Fibroblast of lung (primary cell): Measurements from ENCODE around the gene AATF. TPM values are rescaled to one million over a fixed set of nuclear protein-coding genes. Genes with fewer than 3 reads are reported as not detected.

Experiments used
- DNase-seq, 2 donors: peaks; one replicate each; pipeline versions ENCODE4 v3.0.0 to v3.0.0-alpha.2; 2010; ENCODE audit warnings: low read depth in 2 of 2
- H2AFZ ChIP-seq: 2 replicates; pipeline ENCODE4 v1.5.1; 2012; ENCODE audit warnings: low read length, control low read depth, inconsistent platforms
- H3K27ac ChIP-seq: 2 replicates; pipeline ENCODE4 v1.5.1; 2011; ENCODE audit warnings: low read length, control low read depth; ENCODE audit not compliant: insufficient read depth
- H3K27me3 ChIP-seq: 2 replicates; pipeline ENCODE4 v1.5.1; 2011; ENCODE audit warnings: mild to moderate bottlenecking, low read length; ENCODE audit not compliant: control insufficient read depth, insufficient read depth
- H3K36me3 ChIP-seq: 2 replicates; pipeline ENCODE4 v1.5.1; 2011; ENCODE audit warnings: low read length; ENCODE audit not compliant: control insufficient read depth, insufficient read depth
- H3K4me1 ChIP-seq: 2 replicates; pipeline ENCODE4 v1.5.1; 2011; ENCODE audit warnings: low read length; ENCODE audit not compliant: control insufficient read depth, insufficient read depth; ENCODE audit errors: extremely low read depth
- H3K4me2 ChIP-seq: 2 replicates; pipeline ENCODE4 v1.5.1; 2011; ENCODE audit warnings: low read length, control low read depth; ENCODE audit not compliant: insufficient read depth; ENCODE audit errors: extremely low read depth
- H3K4me3 ChIP-seq, 4 experiments: fragments of 200-600 bp in 1 of 4; sonication (generic) in 1 of 4; replicated peaks in 1 of 4; 2 replicates each; pipeline ENCODE4 v1.5.1; 2011 to 2016; ENCODE audit warnings: low read length in 4 of 4, low read depth in 3 of 4, mild to moderate bottlenecking in 3 of 4, control low read depth in 2 of 4, inconsistent platforms in 1 of 4, mixed read lengths in 1 of 4; ENCODE audit not compliant: insufficient read depth in 1 of 4; ENCODE audit errors: control extremely low read depth in 1 of 4
- H3K79me2 ChIP-seq: 2 replicates; pipeline ENCODE4 v1.5.1; 2012; ENCODE audit warnings: mild to moderate bottlenecking, low read length, inconsistent platforms; ENCODE audit not compliant: control insufficient read depth, insufficient read depth
- H3K9ac ChIP-seq: 2 replicates; pipeline ENCODE4 v1.5.1; 2011; ENCODE audit warnings: mild to moderate bottlenecking, low read length, control low read depth; ENCODE audit not compliant: insufficient read depth
- H3K9me3 ChIP-seq: 2 replicates; pipeline ENCODE4 v1.5.1; 2012; ENCODE audit warnings: low read depth, low read length; ENCODE audit not compliant: control insufficient read depth, insufficient read depth
- H4K20me1 ChIP-seq: 2 replicates; pipeline ENCODE4 v1.5.1; 2011; ENCODE audit warnings: low read length; ENCODE audit not compliant: control insufficient read depth, insufficient read depth; ENCODE audit errors: extremely low read depth
- EZH2 ChIP-seq: IDR thresholded peaks from 2 replicates; pipeline ENCODE4 v1.5.1; 2012; ENCODE audit warnings: low read length, control low read depth, mild to moderate bottlenecking; ENCODE audit errors: missing control alignments
- polyA plus RNA-seq, 2 donors: library from polyadenylated mRNA; depleted of rRNA in 1 of 2; stranded (reverse) in 1 of 2; unstranded in 1 of 2; fragments of >200 nt; gene quantifications; 2 replicates each; pipeline ENCODE4 v1.2.1, GENCODE V29; 2011 to 2012; ENCODE audit warnings: missing spikeins in 1 of 2
- total RNA-seq: library from RNA; depleted of rRNA; stranded (reverse); fragments of >200 nt; gene quantifications from 2 replicates; pipeline ENCODE4 v1.2.1, GENCODE V29; 2014
- TF ChIP-seq, protein P1 (sequence below), 2 donors: IDR thresholded peaks in 1 of 2; conservative IDR thresholded peaks in 1 of 2; 1 replicate in 1 of 2; 2 replicates in 1 of 2; pipeline ENCODE4 v1.5.1; 2011 to 2012; ENCODE audit warnings: low read length in 2 of 2, control low read depth in 1 of 2, inconsistent platforms in 1 of 2, low read depth in 1 of 2, mild to moderate bottlenecking in 1 of 2

AATF gene
- total and polyA plus RNA-seq, 2 donors (not counting 1 experiment from before 2014, with no cell fraction given): 11.9 to 30.7 TPM

DNA sequence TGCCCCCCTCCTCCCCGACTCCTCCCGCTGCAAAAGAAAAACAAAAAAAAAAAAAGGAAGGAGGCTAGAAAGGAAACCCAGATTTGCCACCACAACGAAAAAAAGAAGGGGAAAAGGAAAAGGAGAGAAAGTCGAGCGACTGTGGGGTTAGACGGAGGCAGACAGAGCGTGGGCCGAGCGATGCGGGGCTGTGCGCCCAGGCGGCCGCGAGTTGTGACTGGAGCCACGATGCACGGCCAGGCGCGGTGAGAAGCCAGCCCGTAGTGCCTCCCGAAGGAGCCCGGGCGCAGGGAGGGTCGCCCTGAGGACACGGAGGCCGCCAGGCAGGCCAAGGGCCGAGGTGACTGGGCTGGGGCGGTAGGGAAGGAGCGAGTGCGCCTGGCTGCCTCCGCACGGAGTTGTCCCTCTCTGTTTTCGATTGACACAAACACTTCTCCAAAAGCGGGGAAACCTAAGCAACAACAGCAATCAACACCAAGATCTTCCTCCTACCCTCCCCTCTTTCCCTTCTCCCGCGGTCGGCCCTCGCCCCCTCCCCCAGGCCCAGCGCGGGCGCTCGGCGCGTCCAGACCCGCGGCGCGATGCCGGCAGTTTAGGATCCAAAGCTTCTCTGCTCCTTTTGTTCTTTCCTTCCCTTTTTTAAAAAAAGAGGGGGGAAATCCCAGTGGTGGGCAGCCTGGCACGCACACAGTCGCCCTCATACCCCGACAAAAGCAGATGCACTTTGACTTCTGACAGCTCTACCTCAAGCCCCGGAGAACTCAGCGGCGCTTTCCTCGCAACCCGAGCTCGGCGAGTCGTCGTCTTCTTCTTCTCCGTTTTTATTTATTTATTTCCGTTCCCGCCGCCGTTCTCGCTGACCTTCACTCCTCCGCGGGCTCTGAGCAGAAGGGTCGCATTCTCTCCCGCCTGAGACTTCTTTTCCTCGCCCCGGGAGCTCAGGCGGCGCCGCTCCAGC, 11.5 kb upstream of the AATF start, which contains the start of gene LHX1:
Gene LHX1 (plus strand): TSS at position 475 of the 958 bp plus-strand sequence. CDS start 723 bp downstream, outside the sequence.
- no peak within 1 kb of the TSS for H3K4me3 ChIP-seq
- DNase-seq: no peak
- H3K4me2 ChIP-seq: no peak within 1 kb of the TSS
- H4K20me1 ChIP-seq: no peaks in the 10 kb centered on the region
- peak; percentile 95 for TF ChIP-seq EZH2
- TF ChIP-seq, protein P1, sequence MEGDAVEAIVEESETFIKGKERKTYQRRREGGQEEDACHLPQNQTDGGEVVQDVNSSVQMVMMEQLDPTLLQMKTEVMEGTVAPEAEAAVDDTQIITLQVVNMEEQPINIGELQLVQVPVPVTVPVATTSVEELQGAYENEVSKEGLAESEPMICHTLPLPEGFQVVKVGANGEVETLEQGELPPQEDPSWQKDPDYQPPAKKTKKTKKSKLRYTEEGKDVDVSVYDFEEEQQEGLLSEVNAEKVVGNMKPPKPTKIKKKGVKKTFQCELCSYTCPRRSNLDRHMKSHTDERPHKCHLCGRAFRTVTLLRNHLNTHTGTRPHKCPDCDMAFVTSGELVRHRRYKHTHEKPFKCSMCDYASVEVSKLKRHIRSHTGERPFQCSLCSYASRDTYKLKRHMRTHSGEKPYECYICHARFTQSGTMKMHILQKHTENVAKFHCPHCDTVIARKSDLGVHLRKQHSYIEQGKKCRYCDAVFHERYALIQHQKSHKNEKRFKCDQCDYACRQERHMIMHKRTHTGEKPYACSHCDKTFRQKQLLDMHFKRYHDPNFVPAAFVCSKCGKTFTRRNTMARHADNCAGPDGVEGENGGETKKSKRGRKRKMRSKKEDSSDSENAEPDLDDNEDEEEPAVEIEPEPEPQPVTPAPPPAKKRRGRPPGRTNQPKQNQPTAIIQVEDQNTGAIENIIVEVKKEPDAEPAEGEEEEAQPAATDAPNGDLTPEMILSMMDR (conservative IDR thresholded peaks at IDR 0.05 in 1 of 2, IDR thresholded peaks at IDR 0.05 in 1 of 2; ENCODE audit: low read depth in 1 of 2, low read length in 2 of 2): no peak
- H3K9ac ChIP-seq: no peak within 1 kb of the TSS
- peaks cover 98% of the 10 kb centered on the region for H3K27me3 ChIP-seq
- H3K79me2 ChIP-seq: no peaks in the 10 kb centered on the region
- H3K27ac ChIP-seq: no peak within 1 kb of the TSS
- no peaks in the 10 kb centered on the region for H3K36me3 ChIP-seq
- no peaks in the 10 kb centered on the region for H3K4me1 ChIP-seq
- no peaks in the 10 kb centered on the region for H3K9me3 ChIP-seq
- H2AFZ ChIP-seq: no peak within 1 kb of the TSS

GRCh38 chr17:36937959-36938565, 10.7 kb upstream of the AATF start:
- Histone ChIP-seq H3K36me3 (no peaks in the 10 kb centered on the region), H3K9ac (no peak overlapping the region), H3K4me3 (no peak overlapping the region), H3K27ac (no peak overlapping the region), H2AFZ (no peak overlapping the region), H3K4me1 (no peaks in the 10 kb centered on the region), H4K20me1 (no peaks in the 10 kb centered on the region), H3K27me3 (peaks cover 99% of the 10 kb centered on the region), H3K4me2 (no peak overlapping the region), H3K9me3 (no peaks in the 10 kb centered on the region), H3K79me2 (no peaks in the 10 kb centered on the region)
- no peak for TF ChIP-seq EZH2
- TF ChIP-seq, protein P1 (conservative IDR thresholded peaks at IDR 0.05 in 1 of 2, IDR thresholded peaks at IDR 0.05 in 1 of 2; ENCODE audit: low read depth in 1 of 2, low read length in 2 of 2): no peak
- peak; percentile 26 to 41 for DNase-seq

DNA sequence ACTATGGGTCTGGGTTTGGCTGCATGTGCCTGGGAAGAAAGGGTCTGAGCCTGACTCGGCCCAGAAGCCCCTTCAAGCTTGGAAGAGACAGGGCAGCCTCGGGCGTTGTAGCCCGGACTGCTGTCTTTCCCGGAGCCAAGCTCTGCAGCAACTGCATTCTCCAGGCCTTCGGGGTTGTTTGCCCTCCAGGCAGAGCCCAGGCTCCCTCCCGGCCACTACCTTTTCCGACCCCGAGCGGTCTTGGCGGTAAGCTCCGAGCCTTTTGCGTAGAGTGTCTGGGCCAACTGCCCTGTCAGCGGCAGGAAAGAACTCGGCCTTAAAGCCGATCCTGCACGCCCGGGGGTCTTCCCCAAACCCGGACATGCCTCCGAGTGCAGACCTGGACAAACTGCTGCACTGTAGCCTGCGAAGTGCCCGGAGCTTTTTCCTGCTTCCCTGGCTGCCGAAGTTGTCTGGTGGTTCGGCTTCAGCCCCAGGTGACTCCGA, 10.1 kb upstream of the AATF start:
- Histone ChIP-seq H3K27ac (no peak overlapping the region), H3K27me3 (peaks cover 99% of the 10 kb centered on the region), H3K79me2 (no peaks in the 10 kb centered on the region), H3K36me3 (no peaks in the 10 kb centered on the region), H4K20me1 (no peaks in the 10 kb centered on the region), H3K9me3 (no peaks in the 10 kb centered on the region), H3K4me1 (no peaks in the 10 kb centered on the region), H3K4me3 (no peak overlapping the region), H2AFZ (no peak overlapping the region), H3K9ac (no peak overlapping the region), H3K4me2 (no peak overlapping the region)
- peak; percentile 82 for TF ChIP-seq EZH2
- TF ChIP-seq, protein P1 (conservative IDR thresholded peaks at IDR 0.05 in 1 of 2, IDR thresholded peaks at IDR 0.05 in 1 of 2; ENCODE audit: low read depth in 1 of 2, low read length in 2 of 2): no peak
- DNase-seq: no peak
